Measurements from ENCODE around the gene HDDC2.

Gene HDDC2

GRCh38 chr6:125301435-125302391, at the start of gene HDDC2:
TSS of gene HDDC2 (minus strand) at chr6:125301967. CDS start at chr6:125301932, 35 bp downstream.
- peak; percentile 43 for DNase-seq

GRCh38 chr6:125346926-125347563, 45.3 kb upstream of the HDDC2 start:
- DNase-seq, result no peak

GRCh38 chr6:125346201-125346925, 44.6 kb upstream of the HDDC2 start:
- no peak for DNase-seq

- DNase-seq, result no peak
Observed at GRCh38 chr6:125341460-125341859, 39.7 kb upstream of the HDDC2 start.

- no peak for DNase-seq
Observed at GRCh38 chr6:125340991-125341390, 39.2 kb upstream of the HDDC2 start.

- no peak for DNase-seq
Observed at GRCh38 chr6:125340175-125340835, 38.5 kb upstream of the HDDC2 start.

- no peak for DNase-seq
Observed at GRCh38 chr6:125339653-125340052, 37.9 kb upstream of the HDDC2 start.

GRCh38 chr6:125338381-125338780, 36.6 kb upstream of the HDDC2 start:
- no peak for DNase-seq

- no peak for DNase-seq
Observed at GRCh38 chr6:125337706-125338105, 35.9 kb upstream of the HDDC2 start.

GRCh38 chr6:125332664-125333063, 30.9 kb upstream of the HDDC2 start:
- no peak for DNase-seq

- DNase-seq, result no peak
Observed at GRCh38 chr6:125325586-125325985, 23.8 kb upstream of the HDDC2 start.

GRCh38 chr6:125323376-125323775, 21.6 kb upstream of the HDDC2 start:
- no peak for DNase-seq

GRCh38 chr6:125316621-125317020, 14.9 kb upstream of the HDDC2 start:
- no peak for DNase-seq

GRCh38 chr6:125315548-125315947, 13.8 kb upstream of the HDDC2 start:
- no peak for DNase-seq

GRCh38 chr6:125314009-125314581, 12.3 kb upstream of the HDDC2 start:
- no peak for DNase-seq

GRCh38 chr6:125312950-125313349, 11.2 kb upstream of the HDDC2 start:
- no peak for DNase-seq

GRCh38 chr6:125312478-125312877, 10.7 kb upstream of the HDDC2 start:
- DNase-seq, result no peak

- no peak for DNase-seq
Observed at GRCh38 chr6:125310994-125311649, 9.4 kb upstream of the HDDC2 start.

- no peak for DNase-seq
Observed at GRCh38 chr6:125307964-125308615, 6.3 kb upstream of the HDDC2 start.

- DNase-seq, result no peak
Observed at GRCh38 chr6:125307150-125307838, 5.5 kb upstream of the HDDC2 start.

GRCh38 chr6:125306756-125307149, 5.0 kb upstream of the HDDC2 start:
- no peak for DNase-seq

Measured in 8988T (cell line).